Glutamatergic neuron (in vitro differentiated cells): ENCODE results near the gene KCNQ1. TPM values are rescaled to one million over a fixed set of nuclear protein-coding genes. Genes with fewer than 3 reads are reported as not detected.
A peak's percentile ranks its signal among the peaks of the same experiment; 100 is the strongest.

Experiments
- DNase-seq: peaks from one replicate; pipeline ENCODE4 v3.0.0; 2022
- H3K27ac Mint-ChIP-seq: one replicate; pipeline ENCODE4 v1.8.0; 2020; ENCODE audit warnings: mild to moderate bottlenecking, mixed read lengths, inconsistent platforms; ENCODE audit not compliant: unreplicated experiment
- H3K27me3 Mint-ChIP-seq: one replicate; pipeline ENCODE4 v1.8.0; 2020; ENCODE audit warnings: mild to moderate bottlenecking, moderate library complexity, mixed read lengths, inconsistent platforms; ENCODE audit not compliant: unreplicated experiment
- H3K36me3 Mint-ChIP-seq: one replicate; pipeline ENCODE4 v1.8.0; 2020; ENCODE audit warnings: mild to moderate bottlenecking, mixed read lengths, inconsistent platforms; ENCODE audit not compliant: unreplicated experiment
- H3K4me1 Mint-ChIP-seq: one replicate; pipeline ENCODE4 v1.8.0; 2020; ENCODE audit warnings: mild to moderate bottlenecking, low read depth, mixed read lengths, inconsistent platforms; ENCODE audit not compliant: unreplicated experiment
- H3K4me3 Mint-ChIP-seq: one replicate; pipeline ENCODE4 v1.8.0; 2020; ENCODE audit warnings: mild to moderate bottlenecking, mixed read lengths, inconsistent platforms; ENCODE audit not compliant: unreplicated experiment
- H3K9me3 Mint-ChIP-seq: one replicate; pipeline ENCODE4 v1.8.0; 2020; ENCODE audit warnings: mild to moderate bottlenecking, moderate library complexity, mixed read lengths, inconsistent platforms; ENCODE audit not compliant: unreplicated experiment
- total RNA-seq: library from RNA; stranded (reverse); fragmentation: NEBNext Ultra II Directional; extraction: Animal tissue kit (Norgen Biotek cat#: 25700); gene quantifications from one replicate; pipeline ENCODE4 v1.2.1, GENCODE V29; 2021; ENCODE audit not compliant: unreplicated experiment
- TF ChIP-seq, protein P1 (sequence below): fragments of 200-600 bp; sonication (generic); IDR thresholded peaks from one replicate; pipeline ENCODE4 v1.5.0; 2021; ENCODE audit not compliant: partially characterized antibody, unreplicated experiment

The KCNQ1 gene
- total RNA-seq, 1 donor from 2014 or later = 0.44 TPM

DNA sequence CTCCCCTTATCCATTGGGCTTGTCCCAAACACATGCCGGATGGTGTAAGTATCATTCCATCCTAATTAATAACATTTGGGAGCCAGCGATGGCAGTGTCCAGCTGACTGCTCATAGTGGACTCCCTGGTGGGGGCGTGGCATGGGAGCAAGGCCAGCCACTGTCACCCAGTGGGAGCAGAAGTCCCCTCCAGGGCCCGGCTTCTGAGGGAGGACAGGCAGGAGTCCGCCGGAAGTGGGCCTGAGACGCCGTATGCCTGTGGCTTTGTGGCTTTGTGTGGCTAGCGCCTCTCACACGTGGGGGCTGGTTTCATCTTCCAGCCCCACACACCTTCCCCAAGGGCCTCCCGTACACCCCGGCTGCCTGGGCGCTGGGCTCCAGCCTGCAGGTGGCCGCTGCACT lies 124.5 kb downstream of the KCNQ1 start:
- no peaks in the 10 kb centered on the region for H3K36me3 Mint-ChIP-seq
- peaks cover 2% of the 10 kb centered on the region for H3K27me3 Mint-ChIP-seq
- no peak for DNase-seq
- TF ChIP-seq, protein P1, sequence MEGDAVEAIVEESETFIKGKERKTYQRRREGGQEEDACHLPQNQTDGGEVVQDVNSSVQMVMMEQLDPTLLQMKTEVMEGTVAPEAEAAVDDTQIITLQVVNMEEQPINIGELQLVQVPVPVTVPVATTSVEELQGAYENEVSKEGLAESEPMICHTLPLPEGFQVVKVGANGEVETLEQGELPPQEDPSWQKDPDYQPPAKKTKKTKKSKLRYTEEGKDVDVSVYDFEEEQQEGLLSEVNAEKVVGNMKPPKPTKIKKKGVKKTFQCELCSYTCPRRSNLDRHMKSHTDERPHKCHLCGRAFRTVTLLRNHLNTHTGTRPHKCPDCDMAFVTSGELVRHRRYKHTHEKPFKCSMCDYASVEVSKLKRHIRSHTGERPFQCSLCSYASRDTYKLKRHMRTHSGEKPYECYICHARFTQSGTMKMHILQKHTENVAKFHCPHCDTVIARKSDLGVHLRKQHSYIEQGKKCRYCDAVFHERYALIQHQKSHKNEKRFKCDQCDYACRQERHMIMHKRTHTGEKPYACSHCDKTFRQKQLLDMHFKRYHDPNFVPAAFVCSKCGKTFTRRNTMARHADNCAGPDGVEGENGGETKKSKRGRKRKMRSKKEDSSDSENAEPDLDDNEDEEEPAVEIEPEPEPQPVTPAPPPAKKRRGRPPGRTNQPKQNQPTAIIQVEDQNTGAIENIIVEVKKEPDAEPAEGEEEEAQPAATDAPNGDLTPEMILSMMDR = no peak
- H3K27ac Mint-ChIP-seq = peak overlapping the region; percentile 38
- H3K4me3 Mint-ChIP-seq = no peak overlapping the region
- no peaks in the 10 kb centered on the region for H3K4me1 Mint-ChIP-seq
- no peaks in the 10 kb centered on the region for H3K9me3 Mint-ChIP-seq

DNA sequence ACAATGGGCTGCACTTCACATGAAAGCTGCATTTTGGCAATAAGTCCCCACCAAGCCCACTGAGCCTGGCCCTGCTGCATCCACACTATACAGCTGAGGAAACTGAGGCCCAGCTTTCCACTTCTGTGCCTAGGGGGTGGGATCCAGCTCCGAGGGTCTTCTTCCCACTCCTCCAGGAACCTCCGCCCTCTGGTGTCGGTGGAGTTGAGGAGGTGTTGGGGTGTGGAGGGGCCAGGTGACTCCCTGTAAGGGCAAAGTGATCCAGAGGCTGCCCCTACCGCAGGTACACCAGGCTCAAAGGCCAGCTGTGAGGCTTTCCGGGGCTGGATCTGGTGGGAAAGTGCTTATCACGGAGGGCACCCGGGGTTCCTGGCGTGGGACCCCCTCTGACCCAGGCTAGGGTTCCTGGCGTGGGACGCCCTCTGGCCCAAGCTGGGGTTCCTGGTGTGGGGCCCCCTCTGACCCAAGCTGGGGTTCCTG lies 125.0 kb downstream of the KCNQ1 start:
- Mint-ChIP-seq H3K27me3 (peaks cover 2% of the 10 kb centered on the region), H3K27ac (no peak overlapping the region), H3K4me3 (no peak overlapping the region), H3K36me3 (no peaks in the 10 kb centered on the region), H3K9me3 (no peaks in the 10 kb centered on the region), H3K4me1 (no peaks in the 10 kb centered on the region)
- TF ChIP-seq, protein P1 = no peak
- DNase-seq = no peak

DNA sequence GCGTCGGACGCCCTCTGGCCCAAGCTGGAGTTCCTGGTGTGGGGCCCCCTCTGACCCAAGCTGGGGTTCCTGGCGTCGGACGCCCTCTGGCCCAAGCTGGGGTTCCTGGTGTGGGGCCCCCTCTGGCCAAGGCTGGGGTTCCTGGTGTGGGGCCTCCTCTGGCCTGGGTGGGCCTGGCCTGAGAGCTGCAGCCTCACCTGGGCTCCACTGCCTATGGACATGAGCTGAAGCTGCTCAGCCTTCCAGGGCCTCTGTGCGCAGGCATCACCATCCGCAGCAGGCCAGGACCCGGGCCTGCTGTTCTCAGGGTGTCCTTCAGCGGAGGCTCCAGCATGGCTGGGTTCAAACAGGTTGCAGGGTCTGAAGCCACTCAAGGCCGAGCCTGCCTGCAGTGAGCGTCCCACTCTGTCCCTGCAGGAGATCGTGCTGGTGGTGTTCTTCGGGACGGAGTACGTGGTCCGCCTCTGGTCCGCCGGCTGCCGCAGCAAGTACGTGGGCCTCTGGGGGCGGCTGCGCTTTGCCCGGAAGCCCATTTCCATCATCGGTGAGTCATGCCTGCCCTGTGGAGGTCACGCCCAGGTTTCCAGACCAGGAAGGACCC lies 125.5 kb downstream of the KCNQ1 start:
- Mint-ChIP-seq H3K9me3 (no peaks in the 10 kb centered on the region), H3K4me3 (no peak overlapping the region), H3K27me3 (peaks cover 1% of the 10 kb centered on the region), H3K4me1 (no peaks in the 10 kb centered on the region), H3K27ac (no peak overlapping the region), H3K36me3 (no peaks in the 10 kb centered on the region)
- TF ChIP-seq, protein P1 = no peak
- DNase-seq = no peak

DNA sequence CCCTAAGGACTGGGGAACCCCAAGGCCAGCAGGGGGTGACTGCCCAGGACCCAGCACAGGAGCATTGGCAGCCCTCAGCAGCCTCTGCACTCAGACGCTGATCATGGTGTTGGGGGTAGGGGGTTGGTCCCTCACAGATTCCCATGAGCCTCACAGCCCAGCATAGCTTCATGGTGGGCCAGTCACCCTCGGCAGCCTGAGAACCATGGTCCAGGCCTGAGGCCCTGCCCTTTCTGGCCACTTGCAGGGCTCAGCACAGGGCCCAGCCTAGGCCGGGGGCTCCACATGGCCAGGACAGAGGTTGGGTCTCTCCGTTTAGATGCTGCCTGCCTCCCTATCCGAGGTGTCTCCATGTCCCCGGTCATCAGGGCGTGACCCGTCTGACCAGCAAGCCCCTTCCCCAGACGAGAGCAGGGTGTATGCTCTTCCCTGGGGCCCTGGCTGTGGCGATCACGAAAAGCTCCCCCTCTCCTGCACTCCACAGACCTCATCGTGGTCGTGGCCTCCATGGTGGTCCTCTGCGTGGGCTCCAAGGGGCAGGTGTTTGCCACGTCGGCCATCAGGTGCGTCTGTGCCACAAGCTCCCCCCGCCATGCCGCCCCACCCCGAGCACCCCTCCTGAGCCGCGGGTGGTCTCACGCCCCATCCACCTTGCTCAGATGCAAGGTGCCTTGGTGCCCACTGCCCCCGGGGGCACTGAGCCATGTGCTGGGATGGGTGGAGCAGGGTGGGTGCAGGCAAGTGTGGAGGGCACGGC lies 126.2 kb downstream of the KCNQ1 start:
- Mint-ChIP-seq H3K27me3 (no peaks in the 10 kb centered on the region), H3K4me3 (no peak overlapping the region), H3K9me3 (no peaks in the 10 kb centered on the region), H3K36me3 (no peaks in the 10 kb centered on the region), H3K27ac (no peak overlapping the region), H3K4me1 (no peaks in the 10 kb centered on the region)
- no peak for DNase-seq
- TF ChIP-seq, protein P1 = no peak
